NOMO-1 treated with DMSO at 0.1 percent for 48 hours (cell line): ENCODE data around the gene HTR3A.
"Not testable (repeated sequence)": the region's sequence is repeated elsewhere in the genome, so short reads cannot be mapped to it uniquely, and the experiment has no call there.

Source experiments
- DNase-seq: peaks from one replicate; lab custom pipeline; 2025; ENCODE audit not compliant: unreplicated experiment; lab: John Stamatoyannopoulos, UW

The HTR3A gene

GRCh38 chr11:113974741-113975470 lies at the start of gene HTR3A:
HTR3A (plus strand) TSS chr11:113975108; CDS start chr11:113975326, 218 bp downstream.
- no peak for DNase-seq

DNA sequence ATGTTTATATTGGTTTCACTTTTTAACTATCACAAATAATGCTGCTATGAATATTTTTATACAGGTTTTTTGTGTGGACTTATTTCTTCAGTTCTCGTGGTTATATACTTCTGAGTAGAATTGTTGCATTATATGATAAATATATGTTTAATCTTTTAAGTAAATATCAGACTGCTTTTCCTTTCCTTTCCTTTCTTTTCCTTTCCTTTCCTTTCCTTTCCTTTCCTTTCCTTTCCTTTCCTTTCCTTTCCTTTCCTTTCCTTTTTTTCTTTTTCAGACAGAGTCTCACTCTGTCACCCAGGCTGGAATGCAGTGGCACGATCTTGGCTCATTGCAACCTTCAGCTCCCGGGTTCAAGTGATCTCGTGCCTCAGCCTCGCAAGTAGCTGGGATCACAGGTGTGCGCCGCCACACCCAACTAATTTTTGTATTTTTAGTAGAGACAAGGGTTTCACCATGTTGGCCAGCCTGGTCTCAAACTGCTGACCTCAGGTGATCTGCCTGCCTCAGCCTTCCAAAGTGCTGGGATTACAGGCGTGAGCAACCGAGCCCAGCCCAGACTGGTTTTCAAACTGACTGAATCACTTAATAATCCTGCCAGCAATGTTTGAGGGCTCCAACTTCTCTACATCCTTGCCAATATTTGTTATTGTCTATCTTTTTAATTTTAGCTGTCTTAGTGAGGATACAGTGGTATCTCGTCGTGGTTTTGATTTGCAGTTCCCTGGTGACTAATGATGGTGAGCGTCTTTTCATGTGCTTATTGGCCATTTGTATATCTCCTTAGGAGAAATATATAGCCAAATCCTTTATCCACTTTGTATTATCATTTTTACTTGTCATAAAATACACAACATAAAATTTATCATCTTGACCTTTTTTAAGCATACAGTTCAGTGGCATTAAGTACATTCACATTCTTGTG lies 48.4 kb upstream of the HTR3A start:
- no peak for DNase-seq

DNA sequence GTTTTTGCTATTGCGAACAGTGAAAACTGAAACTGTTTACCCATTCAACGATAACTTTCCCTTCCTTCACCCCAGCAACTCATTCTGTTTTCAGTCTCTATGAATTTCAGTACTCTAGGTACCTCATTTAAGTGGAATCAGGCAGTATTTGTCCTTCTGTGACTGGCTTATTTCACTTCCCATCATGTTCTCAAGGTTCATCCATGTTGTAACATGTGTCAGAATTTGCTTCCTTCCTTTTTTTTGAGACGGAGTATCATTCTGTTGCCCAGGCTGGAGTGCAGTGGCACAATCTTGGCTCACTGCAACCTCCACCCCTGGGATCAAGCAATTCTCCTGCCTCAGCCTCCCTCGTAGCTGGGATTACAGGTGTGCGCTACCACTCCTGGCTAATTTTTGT lies 46.6 kb upstream of the HTR3A start:
- peak; percentile 23 for DNase-seq

DNA sequence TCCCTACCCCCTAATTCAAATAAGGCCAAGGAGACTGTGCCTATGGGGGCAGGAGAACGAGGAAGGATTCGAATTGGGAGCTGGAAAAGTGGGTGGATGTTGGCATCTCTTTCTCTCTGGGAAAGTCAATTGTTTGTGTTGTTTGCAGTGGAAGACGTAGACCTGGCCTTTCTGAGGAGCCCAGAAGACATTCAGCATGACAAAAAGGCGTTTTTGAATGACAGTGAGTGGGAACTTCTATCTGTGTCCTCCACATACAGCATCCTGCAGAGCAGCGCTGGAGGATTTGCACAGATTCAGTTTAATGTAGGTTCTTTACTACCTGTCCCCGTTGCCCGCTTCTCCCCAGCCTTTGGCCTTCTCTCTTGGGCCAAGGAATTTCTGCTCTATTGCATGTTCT lies 42.1 kb upstream of the HTR3A start:
- DNase-seq: no peak

- DNase-seq: not testable (repeated sequence)
Observed at GRCh38 chr11:113934193-113934592, 40.7 kb upstream of the HTR3A start.

DNA sequence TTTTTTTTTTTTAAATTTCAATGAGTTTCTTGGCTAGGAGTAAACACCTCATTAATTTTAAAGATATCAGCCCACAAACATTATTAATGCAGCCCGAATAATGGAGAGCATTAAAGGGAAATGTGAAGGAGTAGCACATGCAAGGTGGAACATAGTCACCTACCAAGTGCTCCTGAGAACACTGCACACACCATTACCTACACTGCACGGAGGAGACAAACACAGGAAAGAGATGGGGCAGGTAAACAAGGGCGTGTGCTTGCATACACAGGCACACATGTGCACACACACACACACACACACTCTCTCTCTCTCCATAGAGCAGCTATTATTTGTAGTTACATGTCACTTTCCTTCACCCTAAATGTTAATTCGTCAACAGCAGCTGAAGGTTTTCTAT lies 40.1 kb upstream of the HTR3A start:
- DNase-seq: no peak

GRCh38 chr11:113935858-113936257 lies 39.0 kb upstream of the HTR3A start:
- DNase-seq: no peak

GRCh38 chr11:113937918-113938317 lies 37.0 kb upstream of the HTR3A start:
- DNase-seq: no peak

GRCh38 chr11:113942256-113942655 lies 32.7 kb upstream of the HTR3A start:
- no peak for DNase-seq

- not testable (repeated sequence) for DNase-seq
Observed at GRCh38 chr11:113946162-113946561, 28.7 kb upstream of the HTR3A start.

DNA sequence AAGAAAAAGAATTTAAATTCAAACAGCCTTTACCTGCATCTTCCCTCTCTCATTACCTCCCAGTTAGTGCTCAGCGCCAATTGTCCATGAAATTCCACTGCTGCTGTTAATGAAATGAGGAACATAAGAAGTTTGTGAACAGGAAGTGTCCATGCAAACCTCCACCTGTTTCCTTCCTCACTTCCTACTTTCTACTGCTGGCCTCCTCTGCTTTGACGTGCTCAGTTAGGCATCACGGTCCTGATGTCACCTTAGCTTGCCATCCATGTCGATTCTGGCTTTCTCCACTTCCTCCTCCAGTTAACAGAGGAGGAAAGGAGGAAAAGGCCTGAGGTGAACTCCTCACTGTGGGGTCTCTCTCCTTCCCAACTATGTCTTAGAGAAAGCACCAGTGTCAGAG lies 26.9 kb upstream of the HTR3A start:
- DNase-seq: no peak

DNA sequence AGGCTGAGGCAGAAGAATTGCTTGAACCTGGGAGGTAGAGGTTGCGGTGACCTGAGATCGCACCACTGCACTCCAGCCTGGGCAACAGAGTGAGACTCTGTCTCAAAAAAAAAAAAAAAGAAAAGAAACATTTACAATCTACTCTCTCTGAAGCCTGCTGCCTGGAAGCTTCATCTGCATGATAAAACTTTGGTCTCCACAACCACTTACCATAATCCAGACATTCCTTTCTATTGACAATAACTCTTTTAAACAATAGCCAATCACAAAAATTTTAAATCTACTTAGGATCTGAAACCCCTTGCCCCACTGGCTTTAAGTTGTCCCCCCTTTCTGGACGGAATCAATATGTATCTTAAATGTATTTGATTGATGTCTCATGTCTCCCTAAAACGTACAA lies 25.0 kb upstream of the HTR3A start:
- DNase-seq: no peak

DNA sequence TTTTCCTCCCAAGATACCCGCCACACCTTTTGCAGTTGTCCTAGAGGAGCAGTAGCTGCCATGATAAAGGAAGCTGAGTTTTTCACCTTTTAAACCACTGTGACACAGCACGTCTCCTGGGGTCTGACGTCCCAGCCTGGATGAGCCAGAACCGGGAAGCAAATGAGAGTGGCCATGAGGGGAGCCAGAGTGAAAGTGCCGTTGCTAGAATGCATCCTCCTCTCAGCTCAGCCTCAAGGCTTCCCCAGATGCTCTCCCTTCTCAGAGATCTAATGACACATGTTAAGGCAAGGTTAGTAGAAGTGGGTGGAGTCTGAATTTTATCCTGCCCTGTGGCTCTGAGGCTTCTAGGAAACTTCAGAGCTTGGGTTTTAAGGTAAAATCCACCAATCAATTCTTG lies 23.4 kb upstream of the HTR3A start:
- DNase-seq: no peak

GRCh38 chr11:113952070-113952469 lies 22.8 kb upstream of the HTR3A start:
- DNase-seq: no peak

GRCh38 chr11:113952588-113952987 lies 22.3 kb upstream of the HTR3A start:
- peak; percentile 33 for DNase-seq

DNA sequence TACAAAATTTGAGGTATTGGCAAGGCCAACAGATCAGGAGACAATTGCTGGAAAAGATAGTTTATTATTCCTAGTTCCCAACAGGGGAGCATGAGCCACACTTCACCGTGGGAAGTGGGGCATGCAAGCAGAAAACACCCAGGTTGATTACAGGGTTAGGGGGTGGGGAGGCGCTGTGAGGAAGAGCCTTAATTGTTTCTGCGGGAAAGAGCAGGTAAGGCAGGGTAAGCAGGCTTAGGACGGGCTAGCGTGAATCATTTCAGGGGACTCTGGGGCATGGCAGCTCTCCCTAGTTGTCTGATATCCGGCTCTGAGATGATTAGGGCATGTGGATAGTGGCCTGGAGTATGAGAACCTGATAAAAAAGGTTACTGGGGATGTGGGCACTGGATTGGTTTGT lies 20.7 kb upstream of the HTR3A start:
- DNase-seq: no peak

DNA sequence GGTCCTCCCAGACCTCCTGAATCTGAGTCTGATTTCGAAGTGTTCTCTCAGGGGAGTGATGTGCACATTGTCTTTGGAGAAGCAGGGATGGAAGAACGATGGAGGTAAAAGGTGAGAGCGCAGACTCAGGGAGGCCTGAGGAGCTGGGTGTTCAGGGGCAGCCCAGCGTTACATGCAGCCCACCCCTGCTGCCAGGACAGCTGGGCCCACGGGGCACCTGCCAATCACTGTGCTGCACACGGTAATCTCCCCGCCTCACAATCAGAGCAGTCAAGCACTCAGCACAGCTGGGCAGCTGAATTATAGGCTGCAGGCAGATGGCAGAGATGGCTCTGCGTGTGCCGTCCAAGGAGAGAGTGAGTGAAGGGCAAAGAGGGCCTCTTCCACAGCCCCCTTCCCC lies 17.9 kb upstream of the HTR3A start:
- DNase-seq: no peak

GRCh38 chr11:113960702-113961330 lies 14.1 kb upstream of the HTR3A start:
- peak; percentile 17 for DNase-seq

DNA sequence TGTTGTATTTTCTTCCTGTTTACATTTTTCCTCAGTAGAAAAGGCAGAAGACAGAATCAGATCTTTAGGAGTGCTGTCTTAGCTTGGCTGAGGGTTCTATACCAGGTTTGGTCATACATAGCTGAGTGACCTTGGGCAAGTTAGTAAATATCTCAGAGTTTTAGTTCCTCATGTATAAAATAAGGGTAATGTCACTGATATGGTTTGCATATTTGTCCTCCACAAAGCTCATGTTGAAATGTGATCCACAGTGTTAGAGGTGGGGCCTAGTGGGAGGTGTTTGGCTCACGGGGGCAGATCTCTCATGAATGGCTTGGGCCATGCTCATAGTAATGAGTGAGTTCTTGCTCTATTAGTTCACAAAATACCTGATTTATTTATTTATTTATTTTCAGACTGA lies 7.5 kb upstream of the HTR3A start:
- no peak for DNase-seq

DNA sequence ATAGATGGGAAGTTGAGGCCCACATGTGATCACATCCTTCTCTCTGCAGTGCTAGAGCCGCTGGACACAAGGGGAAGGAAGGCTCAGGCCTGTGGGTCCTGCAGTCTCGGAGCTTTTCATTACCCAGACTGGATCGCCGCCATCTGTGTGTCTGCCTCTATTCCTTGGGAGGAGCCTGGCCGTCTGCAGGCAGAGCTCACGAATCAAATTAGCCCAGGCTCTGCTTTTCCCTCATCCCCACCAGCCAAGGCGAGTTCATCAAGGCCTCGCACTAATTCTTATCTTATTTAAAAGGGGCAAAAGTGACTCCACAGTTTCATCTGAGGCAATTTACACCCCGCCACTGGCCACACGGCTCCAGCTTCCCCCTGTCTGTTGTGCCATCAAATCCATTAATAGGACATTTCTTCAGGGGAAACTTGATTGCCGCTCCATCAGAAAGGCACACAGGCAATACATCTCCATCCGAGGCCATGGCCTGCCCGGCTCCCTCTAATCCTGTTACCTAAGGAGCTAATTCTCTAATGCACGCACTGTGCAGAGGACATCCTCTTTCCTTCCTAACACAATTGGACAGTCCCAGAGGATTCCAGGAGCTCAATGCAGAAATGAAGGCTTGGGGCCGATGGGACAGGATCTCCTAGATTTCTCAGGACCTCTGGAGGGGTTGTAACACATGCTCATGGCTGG lies 3.3 kb upstream of the HTR3A start:
- DNase-seq: no peak

GRCh38 chr11:113977071-113977490 lies 2.2 kb downstream of the HTR3A start:
- DNase-seq: no peak
